Left lung (tissue), 10 donors: Measurements from ENCODE around the gene FAAH. TPM values are rescaled to one million over a fixed set of nuclear protein-coding genes. Genes with fewer than 3 reads are reported as not detected.

Experiments used
- ATAC-seq: fragments of 200-7000 bp; cut with Tn5 transposase; one replicate; pipeline ENCODE4 v1.9.1; 2020; ENCODE audit warnings: moderate library complexity
- DNase-seq, 4 donors: peaks; one replicate each; pipeline ENCODE4 v3.0.0-alpha.2; 2013 to 2020
- H3K27ac ChIP-seq, 2 donors: fragments of 200-600 bp; sonication (generic) in 1 of 2; one replicate each; pipeline versions ENCODE4 v1.5.0 to v1.8.0; 2020 to 2021
- H3K27me3 ChIP-seq, 2 donors: fragments of 200-600 bp; sonication (generic) in 1 of 2; one replicate each; pipeline versions ENCODE4 v1.5.0 to v1.8.0; 2020 to 2021
- H3K36me3 ChIP-seq, 2 donors: fragments of 200-600 bp; sonication (generic) in 1 of 2; one replicate each; pipeline versions ENCODE4 v1.5.0 to v1.8.0; 2020 to 2021
- H3K4me1 ChIP-seq, 2 donors: fragments of 200-600 bp; one replicate each; pipeline ENCODE4 v1.8.0; 2021
- H3K4me3 ChIP-seq, 2 donors: fragments of 200-600 bp; sonication (generic) in 1 of 2; one replicate each; pipeline versions ENCODE4 v1.5.0 to v1.8.0; 2020 to 2021; ENCODE audit warnings: mild to moderate bottlenecking in 1 of 2
- H3K9me3 ChIP-seq, 2 donors: fragments of 200-600 bp; sonication (generic) in 1 of 2; one replicate each; pipeline versions ENCODE4 v1.5.0 to v1.8.0; 2020 to 2021
- CTCF ChIP-seq, 2 donors: fragments of 200-600 bp; sonication (generic) in 1 of 2; IDR thresholded peaks; one replicate each; pipeline versions ENCODE4 v1.5.0 to v1.8.0; 2021; ENCODE audit warnings: antibody characterized with exemption in 2 of 2
- intact Hi-C, 2 donors: fragments of 100-400 bp; cut with DNase I; formaldehyde crosslinking; loops; one replicate each; pipeline versions ENCODE4 v1.11.2 to v1.14.2; 2022
- polyA plus RNA-seq, 6 donors: library from polyadenylated mRNA; unstranded; fragments of 120-200 nt; gene quantifications; one replicate each; pipeline ENCODE4 v1.2.1, GENCODE V29; 2013; ENCODE audit not compliant: insufficient read length in 6 of 6
- total RNA-seq, 2 donors: library from RNA; stranded (reverse); fragmentation: NEBNext Ultra II Directional; extraction: Animal tissue kit (Norgen Biotek cat#: 25700); gene quantifications; one replicate each; pipeline ENCODE4 v1.2.1, GENCODE V29; 2021
- donor health status: DM: no; HTN: yes; CAD: no.
- donor health status: DM: no; HTN: no; CAD: no.

Gene FAAH
- total and polyA plus RNA-seq, 8 donors: 16.3 to 26.7 (median 23.5) TPM

- Histone ChIP-seq H3K36me3 (no peaks in the 10 kb centered on the region), H3K4me3 (no peak overlapping the region), H3K27ac (no peak overlapping the region), H3K9me3 (no peaks in the 10 kb centered on the region), H3K4me1 (no peaks in the 10 kb centered on the region), H3K27me3 (peaks cover 0 to 46% of the 10 kb centered on the region in 2 donors)
- TF ChIP-seq CTCF (IDR thresholded peaks at IDR 0.05): no peak
- ATAC-seq: no peak
- no peak for DNase-seq
- intact Hi-C loops: no loop called here
Observed at GRCh38 chr1:46425726-46426125, 31.6 kb downstream of the FAAH start.

GRCh38 chr1:46427541-46427940 is 33.4 kb downstream of the FAAH start:
- H3K4me3 ChIP-seq: no peak overlapping the region
- H3K4me1 ChIP-seq: no peaks in the 10 kb centered on the region
- no peak overlapping the region for H3K27ac ChIP-seq
- no peaks in the 10 kb centered on the region for H3K9me3 ChIP-seq
- ATAC-seq (no peak), DNase-seq (no peak)
- intact Hi-C loops: no loop called here
- no peaks in the 10 kb centered on the region for H3K36me3 ChIP-seq
- H3K27me3 ChIP-seq: peaks cover 0 to 46% of the 10 kb centered on the region in 2 donors
- no peak for TF ChIP-seq CTCF (IDR thresholded peaks at IDR 0.05)

- H3K27me3 ChIP-seq: peaks cover 0 to 28% of the 10 kb centered on the region in 2 donors
- intact Hi-C loops: no loop called here
- H3K36me3 ChIP-seq: no peaks in the 10 kb centered on the region
- no peak overlapping the region for H3K4me3 ChIP-seq
- no peak for TF ChIP-seq CTCF (IDR thresholded peaks at IDR 0.05)
- no peak for ATAC-seq
- H3K4me1 ChIP-seq: no peaks in the 10 kb centered on the region
- no peak overlapping the region for H3K27ac ChIP-seq
- no peak for DNase-seq
- no peaks in the 10 kb centered on the region for H3K9me3 ChIP-seq
Observed at GRCh38 chr1:46429436-46429835, 35.3 kb downstream of the FAAH start.

GRCh38 chr1:46431695-46432094 is 37.6 kb downstream of the FAAH start:
- DNase-seq (no peak), ATAC-seq (no peak)
- Histone ChIP-seq H3K9me3 (no peaks in the 10 kb centered on the region), H3K36me3 (no peaks in the 10 kb centered on the region), H3K4me3 (no peak overlapping the region), H3K27me3 (peaks cover 0 to 9% of the 10 kb centered on the region in 2 donors), H3K27ac (no peak overlapping the region), H3K4me1 (no peaks in the 10 kb centered on the region)
- no peak for TF ChIP-seq CTCF (IDR thresholded peaks at IDR 0.05)
- intact Hi-C loops: no loop called here

- DNase-seq (no peak), ATAC-seq (no peak)
- H3K9me3 ChIP-seq: no peaks in the 10 kb centered on the region
- H3K27me3 ChIP-seq: no peaks in the 10 kb centered on the region
- no peaks in the 10 kb centered on the region for H3K36me3 ChIP-seq
- no peaks in the 10 kb centered on the region for H3K4me1 ChIP-seq
- H3K27ac ChIP-seq: no peak overlapping the region
- no peak for TF ChIP-seq CTCF (IDR thresholded peaks at IDR 0.05)
- H3K4me3 ChIP-seq: no peak overlapping the region
- intact Hi-C loops: no loop called here
Observed at GRCh38 chr1:46432781-46433327, 38.7 kb downstream of the FAAH start.
